H1 (cell line): ENCODE measurements around the gene COX7A1. TPM values are rescaled to one million over a fixed set of nuclear protein-coding genes. Genes with fewer than 3 reads are reported as not detected.

ENCODE experiments used
- RNF2 ChIP-seq: fragments of 200-900, 300-1000 bp; sonication (generic); IDR thresholded peaks from 2 replicates; pipeline ENCODE4 v1.7.1; 2016; ENCODE audit warnings: borderline replicate concordance, low read depth, mild to moderate bottlenecking, antibody characterized with exemption, low read length; ENCODE audit not compliant: poor library complexity, severe bottlenecking; ENCODE audit errors: missing control alignments
- polyA plus RNA-seq, 7 experiments: library from polyadenylated mRNA; depleted of rRNA in 3 of 7; stranded (reverse) in 5 of 7; unstranded in 2 of 7; fragments of >200 nt in 5 of 7; fragments of 200-250 nt in 2 of 7; gene quantifications; 1 replicate in 5 of 7; 2 replicates in 1 of 7; 4 replicates in 1 of 7; pipeline versions ENCODE4 v1.2.1 to v1.2.3, GENCODE V29; 2011 to 2013; ENCODE audit warnings: missing spikeins in 2 of 7, mixed read lengths in 2 of 7
- total RNA-seq: library from RNA; stranded (reverse); fragmentation: NEBNext Ultra II Directional; extraction: Animal tissue kit (Norgen Biotek cat#: 25700); gene quantifications from 2 replicates; pipeline ENCODE4 v1.2.1, GENCODE V29; 2021
- TF ChIP-seq, protein P1 (sequence below), 3 experiments: IDR thresholded peaks; 1 replicate in 2 of 3; 2 replicates in 1 of 3; pipeline versions ENCODE4 v1.5.1 to v1.6.1; 2011; ENCODE audit warnings: low read length in 3 of 3, mild to moderate bottlenecking in 3 of 3, inconsistent platforms in 2 of 3, low read depth in 1 of 3, moderate library complexity in 1 of 3; ENCODE audit not compliant: insufficient read depth in 1 of 3; ENCODE audit errors: control extremely low read depth in 1 of 3
- TF ChIP-seq, protein P2 (sequence below): fragments of 300-600 bp; sonication (generic); IDR thresholded peaks from 2 replicates; pipeline ENCODE4 v1.7.1; 2012; ENCODE audit warnings: low read length, moderate library complexity, mild to moderate bottlenecking, inconsistent platforms; ENCODE audit not compliant: insufficient replicate concordance

Gene COX7A1
- total and polyA plus RNA-seq, 2 of the 8 experiments (the other 6 are each of a cell fraction or from before 2014, with no cell fraction given), result 0.60 TPM

DNA sequence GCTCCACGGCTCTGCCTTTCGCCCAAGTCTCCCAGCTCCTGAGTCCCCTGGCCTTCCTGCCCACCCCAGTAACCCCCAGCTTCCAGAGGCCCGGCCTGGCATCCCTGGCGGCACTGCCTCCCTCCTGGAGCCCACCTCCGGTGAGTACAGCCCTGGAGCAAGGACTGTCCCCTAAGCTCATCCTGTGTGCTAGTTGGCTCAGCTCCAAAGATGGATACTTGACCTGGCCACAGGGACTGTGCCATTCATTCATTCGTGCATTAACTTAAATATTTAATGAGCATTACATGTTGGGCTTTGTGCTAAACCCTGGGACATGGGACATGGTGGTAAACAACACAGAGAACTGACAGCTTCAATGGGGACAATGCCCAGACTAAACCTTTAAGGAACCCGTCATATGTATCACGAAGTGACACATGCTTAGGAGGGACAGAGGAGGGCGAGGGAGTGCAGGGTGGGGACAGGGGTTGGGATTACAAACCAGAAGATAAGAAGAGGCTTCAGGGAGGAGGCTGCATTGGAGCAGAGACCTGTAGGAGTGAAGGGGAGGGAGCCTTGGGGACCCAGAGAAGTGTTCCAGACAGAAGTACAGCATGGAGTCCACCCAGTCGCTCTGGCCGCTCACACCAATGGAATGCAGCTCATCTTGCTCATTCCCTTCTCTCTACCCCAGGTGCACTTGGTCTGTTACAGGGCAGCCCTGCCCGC lies 48.2 kb downstream of the COX7A1 start (continued):
- TF ChIP-seq, protein P1, sequence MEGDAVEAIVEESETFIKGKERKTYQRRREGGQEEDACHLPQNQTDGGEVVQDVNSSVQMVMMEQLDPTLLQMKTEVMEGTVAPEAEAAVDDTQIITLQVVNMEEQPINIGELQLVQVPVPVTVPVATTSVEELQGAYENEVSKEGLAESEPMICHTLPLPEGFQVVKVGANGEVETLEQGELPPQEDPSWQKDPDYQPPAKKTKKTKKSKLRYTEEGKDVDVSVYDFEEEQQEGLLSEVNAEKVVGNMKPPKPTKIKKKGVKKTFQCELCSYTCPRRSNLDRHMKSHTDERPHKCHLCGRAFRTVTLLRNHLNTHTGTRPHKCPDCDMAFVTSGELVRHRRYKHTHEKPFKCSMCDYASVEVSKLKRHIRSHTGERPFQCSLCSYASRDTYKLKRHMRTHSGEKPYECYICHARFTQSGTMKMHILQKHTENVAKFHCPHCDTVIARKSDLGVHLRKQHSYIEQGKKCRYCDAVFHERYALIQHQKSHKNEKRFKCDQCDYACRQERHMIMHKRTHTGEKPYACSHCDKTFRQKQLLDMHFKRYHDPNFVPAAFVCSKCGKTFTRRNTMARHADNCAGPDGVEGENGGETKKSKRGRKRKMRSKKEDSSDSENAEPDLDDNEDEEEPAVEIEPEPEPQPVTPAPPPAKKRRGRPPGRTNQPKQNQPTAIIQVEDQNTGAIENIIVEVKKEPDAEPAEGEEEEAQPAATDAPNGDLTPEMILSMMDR (IDR thresholded peaks at IDR 0.05; ENCODE audit: control extremely low read depth in 1 of 3, insufficient read depth in 1 of 3, low read depth in 1 of 3, low read length in 3 of 3), result no peak
- TF ChIP-seq RNF2, result no peak
- TF ChIP-seq, protein P2, sequence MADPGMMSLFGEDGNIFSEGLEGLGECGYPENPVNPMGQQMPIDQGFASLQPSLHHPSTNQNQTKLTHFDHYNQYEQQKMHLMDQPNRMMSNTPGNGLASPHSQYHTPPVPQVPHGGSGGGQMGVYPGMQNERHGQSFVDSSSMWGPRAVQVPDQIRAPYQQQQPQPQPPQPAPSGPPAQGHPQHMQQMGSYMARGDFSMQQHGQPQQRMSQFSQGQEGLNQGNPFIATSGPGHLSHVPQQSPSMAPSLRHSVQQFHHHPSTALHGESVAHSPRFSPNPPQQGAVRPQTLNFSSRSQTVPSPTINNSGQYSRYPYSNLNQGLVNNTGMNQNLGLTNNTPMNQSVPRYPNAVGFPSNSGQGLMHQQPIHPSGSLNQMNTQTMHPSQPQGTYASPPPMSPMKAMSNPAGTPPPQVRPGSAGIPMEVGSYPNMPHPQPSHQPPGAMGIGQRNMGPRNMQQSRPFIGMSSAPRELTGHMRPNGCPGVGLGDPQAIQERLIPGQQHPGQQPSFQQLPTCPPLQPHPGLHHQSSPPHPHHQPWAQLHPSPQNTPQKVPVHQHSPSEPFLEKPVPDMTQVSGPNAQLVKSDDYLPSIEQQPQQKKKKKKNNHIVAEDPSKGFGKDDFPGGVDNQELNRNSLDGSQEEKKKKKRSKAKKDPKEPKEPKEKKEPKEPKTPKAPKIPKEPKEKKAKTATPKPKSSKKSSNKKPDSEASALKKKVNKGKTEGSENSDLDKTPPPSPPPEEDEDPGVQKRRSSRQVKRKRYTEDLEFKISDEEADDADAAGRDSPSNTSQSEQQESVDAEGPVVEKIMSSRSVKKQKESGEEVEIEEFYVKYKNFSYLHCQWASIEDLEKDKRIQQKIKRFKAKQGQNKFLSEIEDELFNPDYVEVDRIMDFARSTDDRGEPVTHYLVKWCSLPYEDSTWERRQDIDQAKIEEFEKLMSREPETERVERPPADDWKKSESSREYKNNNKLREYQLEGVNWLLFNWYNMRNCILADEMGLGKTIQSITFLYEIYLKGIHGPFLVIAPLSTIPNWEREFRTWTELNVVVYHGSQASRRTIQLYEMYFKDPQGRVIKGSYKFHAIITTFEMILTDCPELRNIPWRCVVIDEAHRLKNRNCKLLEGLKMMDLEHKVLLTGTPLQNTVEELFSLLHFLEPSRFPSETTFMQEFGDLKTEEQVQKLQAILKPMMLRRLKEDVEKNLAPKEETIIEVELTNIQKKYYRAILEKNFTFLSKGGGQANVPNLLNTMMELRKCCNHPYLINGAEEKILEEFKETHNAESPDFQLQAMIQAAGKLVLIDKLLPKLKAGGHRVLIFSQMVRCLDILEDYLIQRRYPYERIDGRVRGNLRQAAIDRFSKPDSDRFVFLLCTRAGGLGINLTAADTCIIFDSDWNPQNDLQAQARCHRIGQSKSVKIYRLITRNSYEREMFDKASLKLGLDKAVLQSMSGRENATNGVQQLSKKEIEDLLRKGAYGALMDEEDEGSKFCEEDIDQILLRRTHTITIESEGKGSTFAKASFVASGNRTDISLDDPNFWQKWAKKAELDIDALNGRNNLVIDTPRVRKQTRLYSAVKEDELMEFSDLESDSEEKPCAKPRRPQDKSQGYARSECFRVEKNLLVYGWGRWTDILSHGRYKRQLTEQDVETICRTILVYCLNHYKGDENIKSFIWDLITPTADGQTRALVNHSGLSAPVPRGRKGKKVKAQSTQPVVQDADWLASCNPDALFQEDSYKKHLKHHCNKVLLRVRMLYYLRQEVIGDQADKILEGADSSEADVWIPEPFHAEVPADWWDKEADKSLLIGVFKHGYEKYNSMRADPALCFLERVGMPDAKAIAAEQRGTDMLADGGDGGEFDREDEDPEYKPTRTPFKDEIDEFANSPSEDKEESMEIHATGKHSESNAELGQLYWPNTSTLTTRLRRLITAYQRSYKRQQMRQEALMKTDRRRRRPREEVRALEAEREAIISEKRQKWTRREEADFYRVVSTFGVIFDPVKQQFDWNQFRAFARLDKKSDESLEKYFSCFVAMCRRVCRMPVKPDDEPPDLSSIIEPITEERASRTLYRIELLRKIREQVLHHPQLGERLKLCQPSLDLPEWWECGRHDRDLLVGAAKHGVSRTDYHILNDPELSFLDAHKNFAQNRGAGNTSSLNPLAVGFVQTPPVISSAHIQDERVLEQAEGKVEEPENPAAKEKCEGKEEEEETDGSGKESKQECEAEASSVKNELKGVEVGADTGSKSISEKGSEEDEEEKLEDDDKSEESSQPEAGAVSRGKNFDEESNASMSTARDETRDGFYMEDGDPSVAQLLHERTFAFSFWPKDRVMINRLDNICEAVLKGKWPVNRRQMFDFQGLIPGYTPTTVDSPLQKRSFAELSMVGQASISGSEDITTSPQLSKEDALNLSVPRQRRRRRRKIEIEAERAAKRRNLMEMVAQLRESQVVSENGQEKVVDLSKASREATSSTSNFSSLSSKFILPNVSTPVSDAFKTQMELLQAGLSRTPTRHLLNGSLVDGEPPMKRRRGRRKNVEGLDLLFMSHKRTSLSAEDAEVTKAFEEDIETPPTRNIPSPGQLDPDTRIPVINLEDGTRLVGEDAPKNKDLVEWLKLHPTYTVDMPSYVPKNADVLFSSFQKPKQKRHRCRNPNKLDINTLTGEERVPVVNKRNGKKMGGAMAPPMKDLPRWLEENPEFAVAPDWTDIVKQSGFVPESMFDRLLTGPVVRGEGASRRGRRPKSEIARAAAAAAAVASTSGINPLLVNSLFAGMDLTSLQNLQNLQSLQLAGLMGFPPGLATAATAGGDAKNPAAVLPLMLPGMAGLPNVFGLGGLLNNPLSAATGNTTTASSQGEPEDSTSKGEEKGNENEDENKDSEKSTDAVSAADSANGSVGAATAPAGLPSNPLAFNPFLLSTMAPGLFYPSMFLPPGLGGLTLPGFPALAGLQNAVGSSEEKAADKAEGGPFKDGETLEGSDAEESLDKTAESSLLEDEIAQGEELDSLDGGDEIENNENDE, result no peak
